Renal cortical epithelial cell (primary cell): ENCODE results near the gene MTA2. TPM values are rescaled to one million over a fixed set of nuclear protein-coding genes. Genes with fewer than 3 reads are reported as not detected.
"Not testable (repeated sequence)": the region's sequence is repeated elsewhere in the genome, so short reads cannot be mapped to it uniquely, and the experiment has no call there.

Experiments
- DNase-seq: peaks from one replicate; pipeline ENCODE4 v3.0.0-alpha.2; 2011; ENCODE audit warnings: low read depth
- total RNA-seq: library from RNA; depleted of rRNA; stranded (reverse); fragments of >200 nt; gene quantifications from 2 replicates; pipeline ENCODE4 v1.2.3, GENCODE V29; 2014

MTA2 gene
- 121 and 212 TPM in 2 replicates for total RNA-seq

DNA sequence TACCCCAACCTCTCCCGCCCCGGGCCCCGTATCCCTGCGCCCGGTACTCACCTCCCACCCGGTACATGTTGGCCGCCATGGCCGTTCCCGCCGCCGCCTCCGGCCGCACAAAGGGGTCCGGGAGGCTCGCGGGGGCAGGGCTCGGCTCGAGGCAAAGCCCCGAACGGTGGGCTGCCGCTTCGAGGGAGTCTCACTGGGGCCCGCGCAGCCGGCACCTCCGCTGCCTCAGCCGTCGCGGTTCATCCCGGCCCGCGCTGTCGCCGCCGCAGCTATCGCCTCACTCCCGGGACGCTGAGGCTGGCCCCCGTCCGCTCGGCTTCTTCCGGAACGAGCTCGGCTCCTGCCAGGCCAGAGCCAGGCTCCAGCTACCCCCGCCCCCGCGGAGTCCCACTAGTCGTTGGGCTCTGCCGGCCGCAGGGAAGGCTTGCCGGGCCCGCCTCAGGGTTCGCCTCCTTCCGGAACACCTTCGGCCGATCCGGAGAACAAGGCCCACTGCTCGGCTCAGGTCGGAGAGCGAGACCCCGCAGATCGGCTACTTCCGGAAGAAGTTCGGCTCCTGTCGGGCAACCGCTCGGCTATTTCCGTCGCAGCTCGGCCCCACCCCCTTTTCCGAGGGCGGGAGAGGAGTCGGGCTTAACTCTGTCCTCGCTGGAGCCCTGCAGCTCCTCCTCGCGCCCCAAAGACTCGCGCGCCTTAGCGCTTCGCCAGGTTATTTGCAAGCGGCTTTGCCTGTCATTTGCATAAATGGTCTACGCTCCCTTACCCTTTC, at the start of gene MTA2:
Gene MTA2, minus strand, starts transcription at position 494 of the 769 bp plus-strand sequence. Its CDS starts 415 bp downstream, at position 79.
- DNase-seq: peak; percentile 90

DNA sequence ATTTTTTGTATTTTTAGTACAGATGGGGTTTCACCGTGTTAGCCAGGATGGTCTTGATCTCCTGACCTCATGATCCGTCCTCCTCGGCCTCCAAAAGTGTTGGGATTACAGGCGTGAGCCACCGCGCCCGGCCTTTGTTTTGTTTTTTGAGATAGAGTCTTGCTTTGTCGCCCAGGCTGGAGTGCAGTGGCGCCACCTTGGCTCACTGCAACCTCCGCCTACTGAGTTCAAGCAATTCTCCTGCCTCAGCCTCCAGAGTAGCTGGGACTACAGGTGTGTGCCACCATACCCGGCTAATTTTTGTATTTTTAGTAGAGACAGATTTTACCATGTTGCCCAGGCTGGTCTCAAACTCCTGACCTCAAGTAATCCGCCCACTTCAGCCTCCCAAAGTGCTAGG, 48.6 kb upstream of the MTA2 start:
- DNase-seq: not testable (repeated sequence)

DNA sequence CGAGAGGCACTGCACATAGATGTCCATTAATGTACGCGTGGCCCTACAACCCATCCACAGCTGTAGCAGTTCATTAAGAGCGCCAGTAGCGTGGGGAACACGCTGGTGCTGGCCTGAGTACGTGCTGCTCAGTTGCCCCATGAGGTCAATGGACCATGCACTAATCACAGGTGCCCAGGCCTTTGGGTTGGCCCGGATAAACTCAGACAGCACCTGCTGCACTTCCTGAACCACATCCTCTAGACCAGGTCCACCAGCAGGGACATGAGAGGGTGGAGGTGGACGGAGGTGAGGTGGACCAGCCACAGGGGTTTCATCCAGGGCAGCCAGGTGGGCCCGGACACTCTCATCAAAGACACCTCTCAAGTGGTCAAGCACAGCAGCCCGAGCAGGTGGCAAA, 47.8 kb upstream of the MTA2 start:
- DNase-seq: no peak

DNA sequence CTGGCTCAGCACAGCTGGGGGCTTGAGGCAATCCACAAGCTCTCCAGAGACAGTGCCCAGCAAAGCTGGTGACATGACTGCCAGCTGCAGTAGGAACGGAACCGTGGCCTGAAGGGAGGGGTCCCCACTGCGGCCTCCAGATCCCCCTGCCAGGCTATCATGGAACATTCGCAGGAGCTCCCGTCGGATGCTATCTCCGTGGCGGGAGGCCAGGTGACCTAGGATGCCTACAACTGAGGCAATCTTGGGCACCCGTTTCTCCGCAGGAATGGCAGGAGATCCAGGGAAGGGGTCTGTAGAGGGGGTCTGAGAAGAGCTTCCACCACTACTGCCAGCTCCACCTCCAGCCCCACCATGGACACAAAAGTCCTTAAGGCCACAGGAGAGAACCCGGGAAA, 47.3 kb upstream of the MTA2 start:
- no peak for DNase-seq

DNA sequence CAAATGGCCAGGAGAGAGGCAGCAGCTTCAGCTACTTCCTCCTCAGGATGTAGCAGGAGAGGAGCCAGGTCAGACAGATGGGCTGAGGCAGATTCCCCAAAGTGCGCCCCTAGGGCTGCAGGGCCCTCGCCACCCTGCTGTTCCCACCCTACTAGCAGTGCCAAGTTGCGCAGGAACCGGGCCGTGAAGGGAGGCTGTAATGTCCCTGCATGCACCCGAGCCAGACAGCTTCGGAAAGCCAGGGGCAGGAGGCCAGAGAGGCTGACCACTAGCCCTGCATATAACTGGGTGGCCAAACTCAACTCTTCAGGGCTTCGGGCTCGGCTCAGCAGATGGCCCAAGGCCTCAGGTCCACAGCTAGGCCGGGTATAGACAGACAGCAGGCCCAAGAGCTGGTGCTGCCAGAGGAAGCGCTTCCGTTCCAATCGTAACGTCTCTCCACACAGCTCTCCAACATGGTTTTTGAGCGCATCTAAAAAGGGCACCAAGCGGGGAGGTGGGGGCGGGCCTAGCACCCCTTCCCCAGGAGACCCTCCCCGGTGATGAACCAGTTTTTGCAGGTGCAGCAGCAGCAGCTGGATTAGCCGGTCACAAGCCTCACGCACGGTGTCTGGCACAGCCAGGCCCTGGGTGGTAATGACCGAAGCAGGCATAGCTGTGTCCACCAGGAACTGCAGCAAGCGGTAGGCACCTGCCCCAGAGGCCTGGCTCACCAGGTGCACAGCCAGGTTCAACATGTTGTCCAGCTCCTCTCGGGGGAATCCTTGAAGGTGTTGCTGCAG, 46.7 kb upstream of the MTA2 start:
- no peak for DNase-seq

DNA sequence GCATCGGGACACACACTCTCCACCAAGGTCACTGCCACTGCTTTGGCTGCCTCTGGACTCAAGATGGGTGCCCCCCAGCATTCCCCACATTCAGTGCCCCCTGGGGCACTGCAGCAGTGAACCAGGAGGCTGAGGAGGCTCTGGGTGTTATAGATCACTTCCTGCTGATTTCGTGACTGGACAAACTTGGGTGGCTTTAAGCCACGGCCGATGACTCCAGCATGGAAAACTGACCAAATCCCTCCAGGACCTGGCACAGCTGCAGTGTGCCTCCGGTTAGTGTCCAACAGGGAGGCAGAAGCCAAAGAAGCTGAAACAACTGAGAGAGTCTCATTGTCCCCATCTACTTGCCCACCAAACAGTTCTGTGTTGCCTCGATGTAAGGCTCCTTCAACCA, 45.9 kb upstream of the MTA2 start:
- no peak for DNase-seq

DNA sequence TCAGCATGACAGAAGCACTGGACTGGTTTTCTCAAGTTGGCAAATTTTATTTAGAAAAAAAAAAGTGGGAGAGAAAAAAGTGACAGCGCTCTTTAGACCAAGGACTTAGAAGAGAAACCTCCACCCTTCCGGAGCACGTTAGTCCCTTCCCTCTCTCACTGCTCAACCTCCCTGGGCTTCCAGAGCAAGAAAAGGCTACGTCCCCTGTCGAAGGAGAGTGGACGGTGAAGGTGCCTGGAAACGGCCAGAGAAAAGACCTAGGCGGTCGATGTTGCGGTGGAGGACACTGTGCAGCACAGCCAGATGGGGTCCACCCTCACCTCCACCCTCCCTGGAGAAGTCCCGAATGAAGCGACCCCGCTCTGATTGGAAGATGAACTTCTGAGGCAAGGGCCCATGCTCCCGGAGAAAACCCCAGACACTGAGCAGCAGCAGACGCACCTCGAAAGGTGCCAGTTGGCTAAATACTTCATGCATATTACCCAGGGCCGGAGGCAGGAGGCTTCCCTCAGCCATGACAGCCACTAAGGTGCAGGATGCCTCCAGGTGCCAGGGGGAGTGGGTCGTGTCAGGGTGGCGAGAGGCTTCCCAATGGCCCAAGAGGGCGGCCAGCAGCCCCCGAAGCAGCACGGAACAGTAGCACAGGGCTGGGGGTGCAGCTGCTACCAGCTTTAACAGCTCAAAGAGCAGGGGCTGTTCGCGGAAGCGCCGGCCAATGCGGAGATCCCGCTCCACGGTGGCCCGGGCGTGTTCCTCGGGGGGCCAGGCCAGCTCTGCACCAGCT, 45.4 kb upstream of the MTA2 start:
- DNase-seq: no peak

DNA sequence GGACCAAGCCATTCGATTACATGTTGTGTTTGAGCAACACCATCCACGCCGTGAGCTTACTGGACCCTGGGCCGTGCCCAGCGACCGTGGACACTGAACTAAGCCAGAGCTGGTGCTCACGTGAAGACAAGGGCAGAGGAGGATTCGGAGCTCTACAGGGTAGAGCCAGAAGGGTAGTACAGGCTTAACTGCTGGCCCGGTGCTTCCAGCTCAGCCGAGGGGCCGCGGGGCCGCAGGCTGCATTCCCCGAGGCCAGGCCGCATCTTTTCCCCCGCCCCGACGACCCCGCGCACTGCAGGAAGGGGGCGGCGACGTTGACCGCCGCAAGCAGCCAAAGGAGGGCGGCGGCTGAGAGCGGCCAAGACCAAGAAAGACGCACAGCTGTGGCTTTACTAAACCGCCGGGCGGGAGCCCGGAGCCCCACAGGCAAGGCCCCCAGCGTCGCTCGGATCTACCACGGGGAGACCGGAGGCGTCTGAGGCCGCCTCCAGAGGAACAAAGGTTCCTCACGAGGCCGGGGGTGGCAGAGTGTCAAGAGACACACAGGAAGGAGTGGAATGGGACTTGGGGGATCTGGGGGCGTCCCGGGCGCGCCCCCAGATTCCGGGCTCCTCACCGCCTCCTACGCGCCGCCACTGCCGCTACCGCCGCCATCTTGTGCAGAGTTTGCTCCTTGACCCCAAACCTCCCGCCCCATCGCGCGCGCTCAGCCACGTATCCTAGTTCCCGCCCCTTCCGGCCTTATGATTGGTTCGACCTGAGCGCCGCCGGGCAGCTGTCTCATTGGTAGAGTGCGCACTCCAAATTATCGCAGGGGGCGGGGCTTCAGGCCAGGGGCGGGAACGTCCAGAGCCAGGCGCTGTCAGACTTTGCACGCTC, 44.5 kb upstream of the MTA2 start, which contains the start of gene GANAB:
Gene GANAB, minus strand, starts transcription at position 668 of the 879 bp plus-strand sequence. Its CDS starts 14 bp downstream, at position 654.
- peak; percentile 88 for DNase-seq

DNA sequence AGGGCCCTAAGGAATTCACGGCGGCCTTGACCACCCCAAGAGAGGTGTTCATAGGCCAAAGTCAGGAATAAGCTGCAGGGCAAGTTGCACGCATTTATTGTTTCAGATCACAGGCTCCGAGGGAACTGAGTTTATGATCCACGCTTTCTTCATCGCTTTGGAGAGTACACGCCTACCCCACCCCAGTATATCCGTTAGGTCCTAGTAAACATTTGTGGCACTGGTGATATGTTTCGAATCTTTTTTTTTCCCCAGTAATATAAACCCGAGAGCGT, 43.9 kb upstream of the MTA2 start:
- no peak for DNase-seq

DNA sequence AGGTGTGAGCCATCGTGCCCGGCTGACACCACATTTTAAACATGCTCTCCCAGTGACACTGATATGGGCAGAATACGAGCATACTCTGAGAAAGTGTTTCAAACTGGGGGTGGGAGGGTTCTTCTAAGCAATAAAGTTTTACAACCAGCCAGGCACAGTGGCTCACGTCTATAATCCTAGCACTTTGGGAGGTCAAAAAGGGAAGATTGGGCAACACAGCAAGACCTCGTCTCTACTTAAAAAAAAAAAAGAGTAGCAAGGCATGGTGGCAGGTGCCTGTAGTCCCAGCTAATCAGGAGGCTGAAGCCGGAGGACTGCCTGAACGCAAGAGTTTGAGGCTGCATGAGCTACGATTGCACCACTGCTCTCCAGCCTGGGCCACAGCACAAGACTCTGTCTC, 42.6 kb upstream of the MTA2 start:
- no peak for DNase-seq

DNA sequence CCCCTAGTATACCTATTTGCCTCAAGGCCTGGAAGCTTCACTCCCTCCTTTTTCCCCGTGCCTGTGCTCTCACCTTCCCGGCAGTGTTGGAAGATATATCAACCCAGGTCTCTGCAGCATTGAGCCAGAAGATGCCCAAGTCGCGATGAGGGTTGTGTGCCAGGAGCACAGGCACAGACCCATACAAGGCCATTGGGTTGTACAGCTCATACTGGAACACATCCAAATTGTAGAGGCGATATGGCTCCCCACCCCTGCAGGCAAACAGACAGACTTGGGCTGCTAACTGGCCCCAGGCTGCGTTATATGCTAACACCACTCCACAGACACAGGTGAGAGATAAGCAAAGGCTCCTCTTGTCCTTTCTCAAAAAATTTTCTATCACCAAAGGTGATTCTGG, 30.8 kb upstream of the MTA2 start:
- no peak for DNase-seq

DNA sequence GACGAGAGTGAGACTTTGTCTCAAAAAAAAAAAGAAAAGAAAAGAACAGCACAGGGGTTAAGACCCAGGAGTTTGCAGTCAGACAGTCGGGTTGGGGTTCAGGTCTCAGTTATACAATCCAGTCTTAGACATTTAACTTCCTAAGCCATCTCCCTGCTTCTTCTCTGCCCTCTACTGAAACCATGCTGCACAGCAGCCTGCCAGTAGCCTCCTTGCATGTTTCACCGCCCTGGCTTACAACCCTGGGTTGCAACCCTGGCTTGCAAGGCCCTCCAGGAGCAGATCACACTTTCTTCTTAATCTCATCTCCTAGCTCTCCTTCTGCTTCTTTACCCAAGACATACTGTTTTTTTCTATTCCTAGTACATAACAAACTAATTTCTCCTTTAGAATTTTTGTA, 26.0 kb upstream of the MTA2 start:
- DNase-seq: no peak

DNA sequence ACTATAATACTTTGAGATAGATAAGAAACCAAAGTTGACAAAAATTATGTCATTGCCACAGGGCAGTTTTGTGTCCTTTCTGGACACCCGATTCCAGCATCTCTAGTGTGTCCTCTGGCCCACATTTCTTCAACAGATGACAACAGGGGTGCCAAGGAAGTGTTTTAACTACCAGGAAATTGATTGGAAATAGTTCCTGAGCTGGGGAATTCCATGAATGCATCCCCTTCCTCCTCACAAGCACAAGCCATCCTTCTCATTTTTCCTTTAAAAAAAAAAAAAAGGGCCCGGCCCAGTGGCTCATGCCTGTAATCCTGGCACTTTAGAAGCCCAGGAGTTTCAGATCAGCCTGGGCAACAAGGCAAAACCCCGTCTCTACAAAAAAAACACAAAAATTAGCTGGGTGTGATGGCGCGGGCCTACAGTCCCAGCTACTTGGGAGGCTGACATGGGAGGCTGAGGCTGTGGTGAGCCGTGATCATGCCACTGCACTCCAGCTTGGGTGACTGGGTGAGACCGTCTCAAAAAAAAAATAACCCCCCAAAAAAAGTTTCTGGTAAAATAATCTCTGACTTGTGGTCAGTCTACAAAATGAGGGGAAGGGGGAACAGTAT, 20.9 kb upstream of the MTA2 start:
- DNase-seq: no peak

DNA sequence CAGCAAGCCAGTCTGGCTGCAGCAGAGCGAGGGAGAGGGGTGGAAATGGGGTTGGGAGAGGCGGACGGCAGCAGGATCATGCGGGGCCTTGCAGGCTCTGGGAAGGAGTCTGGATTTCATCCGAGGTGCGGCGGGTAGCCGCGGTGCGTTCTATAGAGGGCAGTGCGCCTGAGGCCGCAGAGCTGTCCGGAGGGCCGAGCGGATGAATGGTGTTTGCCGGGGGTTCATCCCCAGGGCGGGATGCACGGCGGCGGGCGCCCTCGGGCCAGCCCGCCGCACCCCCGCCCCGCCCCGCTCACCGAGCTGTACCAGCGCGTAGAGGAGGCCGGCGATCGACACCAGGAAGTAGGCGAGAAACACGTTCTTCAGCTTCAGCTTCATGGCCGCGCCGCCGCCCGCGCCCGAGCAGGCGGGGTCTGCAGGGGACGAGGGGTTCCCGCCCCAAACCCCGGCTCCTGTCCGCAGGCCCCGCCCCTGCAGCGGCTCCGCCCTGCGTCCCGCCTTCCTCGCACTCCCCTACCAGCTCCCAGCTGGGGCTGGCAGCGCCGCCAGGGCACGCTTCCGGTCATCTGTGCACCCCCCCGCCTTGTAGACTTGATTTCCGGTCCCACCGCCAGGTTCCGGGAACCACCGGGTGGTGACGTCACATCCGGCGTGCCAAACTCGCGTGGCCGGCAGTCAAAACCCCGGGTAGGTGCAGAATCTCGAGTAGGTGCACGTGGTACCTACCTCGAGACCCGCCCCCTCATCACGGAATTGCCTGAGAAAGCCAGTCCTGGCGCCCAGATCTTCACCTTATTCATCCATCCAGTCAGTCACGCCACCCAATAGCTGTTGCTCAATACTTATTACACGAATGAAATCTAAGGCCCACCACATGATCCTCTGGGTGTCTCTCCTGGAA, 20.2 kb upstream of the MTA2 start, which contains the start of gene B3GAT3:
Gene B3GAT3, minus strand, starts transcription at position 420 of the 904 bp plus-strand sequence. Its CDS starts 39 bp downstream, at position 381.
- peak; percentile 96 for DNase-seq

DNA sequence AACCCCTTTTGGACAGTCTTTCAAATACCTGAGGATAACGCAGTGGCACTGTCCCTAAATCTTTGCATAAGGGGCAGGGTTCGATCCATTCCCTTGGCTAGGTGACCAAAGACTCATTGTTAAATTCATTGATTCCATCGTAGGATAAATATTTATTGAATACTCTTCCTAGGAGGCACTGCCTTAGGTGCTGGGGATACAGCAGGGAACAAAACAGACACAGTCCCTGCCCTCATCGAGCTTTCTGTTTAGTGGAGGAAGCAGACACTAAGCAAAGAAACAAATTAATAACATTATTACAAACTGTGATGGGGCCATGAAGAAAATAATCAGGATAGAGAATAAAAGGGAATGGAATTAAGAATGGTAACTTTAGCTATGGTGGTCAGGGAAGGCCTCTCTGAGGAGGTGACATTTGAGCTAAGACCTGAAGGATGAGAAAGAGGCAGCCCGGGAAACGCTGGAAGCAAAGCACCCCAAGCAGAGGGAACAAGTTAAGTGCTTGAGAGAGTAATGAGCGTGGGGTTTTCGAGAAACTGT, 19.4 kb upstream of the MTA2 start:
- DNase-seq: no peak

DNA sequence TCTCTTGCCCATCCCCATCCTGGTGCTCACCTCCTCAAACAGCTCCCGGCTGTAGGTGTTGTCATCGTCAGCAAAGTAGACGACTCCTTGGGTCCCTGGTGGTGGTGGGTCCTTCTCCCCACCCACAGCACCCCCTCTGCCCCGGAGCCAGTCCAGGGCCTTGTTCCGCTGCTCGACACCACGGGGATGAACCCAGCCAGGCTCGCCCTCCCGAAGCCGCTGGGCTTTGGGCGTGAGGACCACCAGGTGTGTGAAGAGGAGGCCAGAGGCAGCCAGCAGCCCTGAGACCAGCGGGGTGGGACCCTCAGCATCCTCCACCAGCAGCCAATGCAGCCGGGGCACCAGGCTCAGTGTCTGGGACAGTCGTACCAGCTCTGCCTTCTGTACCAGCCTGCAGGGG, 15.3 kb upstream of the MTA2 start:
- not testable (repeated sequence) for DNase-seq

DNA sequence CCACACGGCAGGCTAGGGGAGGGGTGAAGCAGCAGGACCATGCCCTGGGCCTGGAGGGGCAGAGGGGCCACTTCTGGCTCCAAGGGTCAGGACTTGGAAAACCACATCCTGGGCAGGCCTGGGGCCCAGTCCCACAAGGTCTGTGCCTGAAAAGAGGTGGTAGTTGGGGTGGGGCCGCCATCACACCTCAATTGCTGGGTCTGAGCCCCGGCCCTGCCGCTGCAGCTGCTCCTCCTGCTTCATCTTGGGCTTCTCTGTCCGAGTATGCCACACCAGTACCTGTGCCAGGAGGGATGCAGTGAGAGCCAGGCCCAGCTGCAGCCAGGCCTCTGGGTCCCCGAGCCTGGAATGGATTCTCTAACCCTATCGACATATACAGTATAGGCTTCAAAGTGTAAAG, 13.9 kb upstream of the MTA2 start:
- no peak for DNase-seq

DNA sequence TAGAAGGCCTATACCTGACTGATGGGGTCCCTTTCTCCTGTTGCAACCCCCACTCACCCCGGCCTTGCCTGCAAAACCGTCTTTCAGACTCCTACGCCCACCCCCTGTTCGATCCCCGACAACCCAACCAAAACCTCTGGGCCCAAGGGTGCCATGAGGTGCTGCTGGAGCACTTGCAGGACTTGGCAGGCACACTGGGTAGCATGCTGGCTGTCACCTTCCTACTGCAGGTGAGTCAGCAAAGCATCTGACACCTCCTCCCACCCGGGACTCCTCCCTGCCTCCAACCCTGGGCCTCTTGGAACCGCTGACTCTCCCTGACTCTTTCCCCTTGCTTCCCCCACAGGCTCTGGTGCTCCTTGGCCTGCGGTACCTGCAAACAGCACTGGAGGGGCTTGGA, 12.6 kb upstream of the MTA2 start:
- DNase-seq: peak; percentile 53

DNA sequence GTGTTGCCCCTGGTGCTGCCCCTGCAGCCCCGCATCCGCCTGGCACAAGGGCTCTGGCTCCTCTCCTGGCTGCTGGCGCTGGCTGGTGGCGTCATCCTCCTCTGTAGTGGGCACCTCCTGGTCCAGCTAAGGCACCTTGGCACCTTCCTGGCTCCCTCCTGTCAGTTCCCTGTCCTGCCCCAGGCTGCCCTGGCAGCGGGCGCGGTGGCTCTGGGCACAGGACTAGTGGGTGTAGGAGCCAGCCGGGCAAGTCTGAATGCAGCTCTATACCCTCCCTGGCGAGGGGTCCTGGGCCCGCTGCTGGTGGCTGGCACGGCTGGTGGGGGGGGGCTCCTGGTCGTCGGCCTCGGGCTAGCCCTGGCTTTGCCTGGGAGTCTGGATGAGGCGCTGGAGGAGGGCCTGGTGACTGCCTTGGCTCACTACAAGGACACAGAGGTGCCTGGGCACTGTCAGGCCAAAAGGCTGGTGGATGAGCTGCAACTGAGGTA, 11.7 kb upstream of the MTA2 start:
- DNase-seq: no peak
